Right renal cortex interstitium (tissue), 3 donors: ENCODE measurements around the gene DHX36. TPM values are rescaled to one million over a fixed set of nuclear protein-coding genes. Genes with fewer than 3 reads are reported as not detected.

Experiments used
- DNase-seq, 3 donors: peaks; one replicate each; pipeline ENCODE4 v3.0.0-alpha.2; 2013; ENCODE audit warnings: low read depth in 3 of 3, low spot score in 2 of 3
- polyA plus RNA-seq, 3 donors: library from polyadenylated mRNA; unstranded; fragments of 120-200 nt; gene quantifications; one replicate each; pipeline ENCODE4 v1.2.1, GENCODE V29; 2013; ENCODE audit not compliant: insufficient read length in 3 of 3

DHX36 gene
- polyA plus RNA-seq, 3 donors, result 72.8 to 88.5 (median 81.0) TPM

DNA sequence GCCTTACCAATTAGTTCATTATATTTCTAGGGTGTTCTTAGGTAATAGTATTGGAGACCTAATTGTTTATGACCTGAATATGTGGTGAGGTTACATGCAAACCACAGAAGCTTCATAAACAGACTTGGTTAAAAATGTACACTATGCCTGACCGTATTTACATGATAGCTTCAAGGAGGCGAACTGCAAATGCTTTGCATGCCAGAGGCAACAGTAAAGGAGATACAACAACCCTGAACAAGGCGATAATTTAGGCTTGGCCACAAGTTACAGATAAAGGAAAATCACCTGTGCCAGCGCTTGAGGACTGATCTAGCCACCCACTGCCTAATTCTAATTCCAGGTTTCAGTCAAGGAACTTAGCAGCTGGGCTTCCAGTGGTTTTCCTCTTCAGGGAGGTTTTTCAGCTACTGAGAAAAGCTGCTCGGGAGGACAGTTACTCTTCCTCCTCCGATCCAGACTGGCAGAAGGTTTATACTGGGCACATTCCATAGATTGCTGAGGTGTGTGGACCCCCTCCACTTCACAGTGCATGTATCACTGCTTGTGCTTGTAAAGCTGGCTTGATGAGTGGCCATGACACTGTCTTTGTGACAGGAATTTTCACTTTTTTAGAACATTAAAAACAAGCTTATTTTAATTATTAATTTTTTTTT lies 95.6 kb downstream of the DHX36 start:
- DNase-seq, result no peak

DNA sequence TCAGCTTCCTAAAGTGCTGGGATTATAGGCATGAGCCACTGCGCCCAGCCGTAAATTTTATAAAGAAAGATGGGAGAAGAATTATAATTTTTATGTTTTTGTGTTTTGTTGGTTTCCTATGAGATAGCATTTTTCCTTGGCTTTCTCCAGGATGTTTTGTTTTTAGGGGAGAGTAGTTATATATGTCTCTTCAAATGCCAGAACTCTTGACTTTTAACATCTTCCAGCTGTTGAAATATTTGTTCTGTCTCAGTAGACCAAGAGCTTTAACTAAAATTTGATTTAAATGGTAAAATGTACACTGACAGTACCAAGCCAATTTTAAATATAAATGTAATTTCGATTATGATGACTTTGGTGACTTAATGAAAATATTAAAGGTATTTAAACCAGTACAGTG lies 96.8 kb downstream of the DHX36 start:
- peak in 1 of 3 donors; percentile 5 for DNase-seq

DNA sequence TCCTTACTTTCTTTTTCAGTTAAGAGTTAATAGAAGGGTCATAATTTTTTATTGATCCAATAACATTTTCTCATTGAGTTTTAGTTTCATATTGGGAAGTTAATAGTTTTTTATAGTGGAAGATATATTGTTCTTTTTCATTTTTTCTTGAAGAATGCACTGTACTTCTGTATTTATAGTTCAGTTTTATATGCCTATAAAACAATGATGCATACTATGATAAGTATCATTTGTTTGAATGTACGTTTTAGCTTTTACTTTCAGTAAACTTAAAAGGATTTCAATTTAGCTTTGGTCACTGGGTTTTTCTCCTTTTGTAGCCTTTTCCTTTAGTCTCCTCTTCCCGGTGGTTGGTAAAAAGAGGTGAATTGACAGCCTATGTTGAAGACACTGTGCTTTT lies 98.8 kb downstream of the DHX36 start:
- DNase-seq, result no peak

DNA sequence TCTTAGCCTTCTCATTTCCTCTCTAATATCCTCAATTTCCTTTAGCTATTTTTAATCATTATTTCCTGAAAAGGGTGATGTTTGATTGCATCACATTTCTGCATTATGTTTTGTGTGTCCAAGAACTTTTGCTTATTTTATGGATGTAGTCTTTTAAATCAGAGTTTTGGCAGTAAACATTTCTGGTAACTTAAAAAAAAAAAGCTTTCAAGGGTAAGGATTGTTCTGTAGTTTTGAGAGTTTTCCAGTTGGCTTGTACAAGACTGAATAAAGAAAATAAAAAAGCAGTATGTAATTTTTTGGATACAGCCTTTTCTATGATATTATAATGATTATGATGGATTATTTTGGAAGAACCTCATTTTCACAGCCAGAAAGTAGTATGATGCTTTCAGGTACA lies 99.4 kb downstream of the DHX36 start:
- no peak for DNase-seq

DNA sequence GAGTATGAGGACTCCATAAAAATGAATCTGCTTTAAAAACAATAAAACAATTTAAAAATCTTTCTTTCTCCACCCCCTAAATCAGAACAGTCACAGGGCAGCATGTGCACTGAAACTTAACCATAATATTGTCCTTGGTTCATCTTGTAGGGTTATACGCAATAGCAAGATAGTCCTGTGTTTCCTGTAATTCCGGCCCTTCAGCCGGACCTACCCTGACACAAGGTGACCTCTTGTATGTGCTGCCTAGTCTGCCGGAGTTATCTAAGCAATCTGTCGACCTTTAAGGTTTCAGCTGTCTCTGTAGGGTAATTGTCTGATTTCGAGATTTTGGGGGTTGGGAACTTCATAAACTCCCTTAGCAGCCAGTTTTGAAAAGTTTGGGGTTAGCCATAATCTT lies 99.9 kb downstream of the DHX36 start:
- DNase-seq, result no peak

DNA sequence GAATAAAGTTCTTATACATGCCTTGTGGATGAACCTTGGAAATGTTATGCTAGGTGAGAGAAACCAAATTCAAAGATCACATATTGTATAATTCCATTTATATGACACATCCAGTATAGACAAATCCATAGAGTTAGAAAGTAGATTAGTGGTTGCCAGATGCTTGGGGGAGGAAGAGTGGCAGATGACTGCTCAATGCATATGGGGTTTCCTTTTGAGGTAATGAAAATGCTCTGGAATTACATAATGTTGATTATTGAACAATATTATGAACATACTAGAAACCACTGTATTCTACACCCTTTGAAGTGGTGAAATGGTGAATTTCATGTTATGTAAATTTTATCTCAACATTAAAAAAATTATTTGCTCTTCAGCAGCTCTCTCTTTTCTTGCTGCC lies 100.8 kb downstream of the DHX36 start:
- DNase-seq, result no peak

Other genes starting within 250 kb of the DHX36 start
- gene ARHGEF26, start 203.1 kb downstream of the DHX36 start, polyA plus RNA-seq, result 10 to 100 TPM; 13.1 to 16.3 (median 14.0) TPM
- gene GPR149, start 105.7 kb upstream of the DHX36 start, polyA plus RNA-seq, result not detected